Stomach smooth muscle (tissue), 2 donors: ENCODE measurements around the gene ARHGEF4.
"Not testable (repeated sequence)": the region's sequence is repeated elsewhere in the genome, so short reads cannot be mapped to it uniquely, and the experiment has no call there.

Experiments used
- H3K27ac ChIP-seq: one replicate; pipeline ENCODE4 v1.7.0; 2013; ENCODE audit warnings: mild to moderate bottlenecking, low read length, inconsistent platforms
- H3K27me3 ChIP-seq, 2 donors: one replicate each; pipeline ENCODE4 v1.7.0; 2013; ENCODE audit warnings: low read length in 2 of 2; ENCODE audit not compliant: insufficient read depth in 2 of 2, control insufficient read depth in 1 of 2
- H3K36me3 ChIP-seq, 2 donors: one replicate each; pipeline ENCODE4 v1.7.0; 2013; ENCODE audit warnings: low read length in 2 of 2; ENCODE audit not compliant: control insufficient read depth in 2 of 2, insufficient read depth in 2 of 2
- H3K4me1 ChIP-seq: one replicate; pipeline ENCODE4 v1.7.0; 2013; ENCODE audit warnings: low read length; ENCODE audit not compliant: control insufficient read depth, insufficient read depth
- H3K4me3 ChIP-seq, 2 donors: one replicate each; pipeline ENCODE4 v1.7.0; 2013; ENCODE audit warnings: low read length in 2 of 2
- H3K9ac ChIP-seq, 2 donors: one replicate each; pipeline ENCODE4 v1.7.0; 2013; ENCODE audit warnings: low read length in 2 of 2, mild to moderate bottlenecking in 1 of 2
- H3K9me3 ChIP-seq, 2 donors: one replicate each; pipeline ENCODE4 v1.7.0; 2013; ENCODE audit warnings: low read length in 2 of 2; ENCODE audit not compliant: control insufficient read depth in 2 of 2
- donor health status: healthy.
- donor health status: Pancreatic carcinoma.

ARHGEF4 gene

GRCh38 chr2:130986890-130987493 is 150.3 kb downstream of the ARHGEF4 start:
- Histone ChIP-seq H3K27ac (no peak overlapping the region), H3K9me3 (no peaks in the 10 kb centered on the region), H3K9ac (no peak overlapping the region), H3K36me3 (no peaks in the 10 kb centered on the region), H3K4me3 (no peak overlapping the region), H3K4me1 (no peaks in the 10 kb centered on the region), H3K27me3 (no peaks in the 10 kb centered on the region)

DNA sequence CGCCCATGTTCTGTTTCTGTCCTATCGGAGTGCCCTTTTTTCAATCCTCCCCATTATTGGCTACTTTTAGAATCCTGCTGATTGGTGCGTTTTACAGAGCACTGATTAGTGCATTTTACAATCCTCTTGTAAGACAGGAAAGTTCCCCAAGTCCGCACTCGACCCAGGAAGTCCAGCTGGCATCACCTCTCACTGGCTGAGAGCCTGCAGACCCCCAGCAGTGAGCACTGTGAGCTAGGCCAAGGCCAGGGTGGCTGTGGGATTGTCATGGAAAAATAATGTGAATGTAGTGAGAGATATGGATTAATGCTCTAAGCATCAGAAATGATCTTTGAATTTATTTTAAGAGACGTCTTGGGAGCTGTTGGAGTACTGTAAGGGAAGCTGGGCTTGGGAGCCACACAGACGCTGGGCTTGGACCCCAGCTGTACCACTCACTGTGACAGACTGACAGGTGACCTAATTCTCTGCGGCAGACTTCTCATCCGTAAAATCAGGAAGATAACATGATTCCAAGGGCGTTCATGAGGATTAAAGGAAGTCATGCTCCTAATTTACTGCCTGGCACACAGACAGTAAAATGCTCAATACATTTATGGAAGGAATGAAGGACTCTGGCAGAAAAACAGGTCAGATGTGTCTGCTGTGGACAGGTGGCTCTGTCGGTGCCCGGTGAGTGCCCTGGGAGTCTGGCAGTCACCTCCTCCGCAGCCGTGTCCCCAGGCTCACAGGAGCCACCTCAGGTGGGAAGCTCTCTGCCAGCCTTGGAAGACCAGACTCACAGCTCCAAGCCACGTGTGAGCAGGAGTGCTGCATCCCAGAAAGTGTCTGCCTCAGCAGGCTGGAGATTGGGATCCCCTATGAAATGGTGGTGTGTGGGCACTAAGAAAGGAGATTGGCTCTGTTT is 151.1 kb downstream of the ARHGEF4 start:
- H3K9ac ChIP-seq = no peak overlapping the region
- no peaks in the 10 kb centered on the region for H3K9me3 ChIP-seq
- no peak overlapping the region for H3K27ac ChIP-seq
- H3K36me3 ChIP-seq = no peaks in the 10 kb centered on the region
- no peak overlapping the region for H3K4me3 ChIP-seq
- no peaks in the 10 kb centered on the region for H3K27me3 ChIP-seq
- H3K4me1 ChIP-seq = no peaks in the 10 kb centered on the region

- not testable (repeated sequence) for H3K9me3 ChIP-seq, H3K4me3 ChIP-seq, H3K9ac ChIP-seq, H3K27me3 ChIP-seq, H3K27ac ChIP-seq, H3K36me3 ChIP-seq, H3K4me1 ChIP-seq
These were observed 154.7 kb downstream of the ARHGEF4 start for GRCh38 chr2:130991446-130991845.

DNA sequence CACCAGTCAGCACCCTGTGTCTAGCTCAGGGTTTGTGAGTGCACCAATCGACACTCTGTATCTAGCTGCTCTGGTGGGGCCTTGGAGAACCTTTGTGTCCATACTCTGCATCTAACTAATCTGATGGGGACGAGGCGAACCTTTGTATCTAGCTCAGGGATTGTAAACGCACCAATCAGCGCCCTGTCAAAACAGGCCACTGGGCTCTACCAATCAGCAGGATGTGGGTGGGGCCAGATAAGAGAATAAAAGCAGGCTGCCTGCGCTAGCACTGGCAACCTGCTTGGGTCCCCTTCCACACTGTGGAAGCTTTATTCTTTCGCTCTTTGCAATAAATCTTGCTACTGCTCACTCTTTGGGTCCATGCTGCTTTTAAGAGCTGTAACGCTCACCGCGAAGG is 155.3 kb downstream of the ARHGEF4 start:
- H3K4me3 ChIP-seq, H3K27me3 ChIP-seq, H3K9me3 ChIP-seq, H3K36me3 ChIP-seq, H3K9ac ChIP-seq, H3K4me1 ChIP-seq, H3K27ac ChIP-seq: not testable (repeated sequence)

GRCh38 chr2:130996691-130997090 is 160.0 kb downstream of the ARHGEF4 start:
- Histone ChIP-seq H3K4me1 (no peaks in the 10 kb centered on the region), H3K9ac (no peak overlapping the region), H3K27me3 (no peaks in the 10 kb centered on the region), H3K9me3 (no peaks in the 10 kb centered on the region), H3K4me3 (no peak overlapping the region), H3K27ac (no peak overlapping the region), H3K36me3 (no peaks in the 10 kb centered on the region)

DNA sequence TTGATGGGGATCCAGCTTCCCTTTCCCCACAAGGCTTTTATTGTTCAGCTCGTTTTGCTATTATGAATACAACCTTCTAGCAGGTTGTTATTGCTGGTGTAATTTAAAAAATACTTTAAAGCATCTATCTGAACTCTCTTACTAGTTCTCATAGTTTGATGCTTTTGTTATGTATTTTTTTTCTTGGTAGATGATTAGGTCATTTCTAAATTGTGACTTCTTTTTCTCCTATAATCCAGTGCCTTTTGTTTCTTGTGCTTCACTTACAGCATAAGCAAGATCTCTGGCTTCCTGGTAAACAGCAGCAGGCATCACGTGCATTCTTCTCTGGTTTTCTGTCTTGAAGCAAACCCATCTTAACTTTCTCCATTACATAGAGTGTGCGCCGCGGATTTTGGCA is 160.5 kb downstream of the ARHGEF4 start:
- Histone ChIP-seq H3K4me1 (no peaks in the 10 kb centered on the region), H3K9ac (no peak overlapping the region), H3K27me3 (no peaks in the 10 kb centered on the region), H3K9me3 (no peaks in the 10 kb centered on the region), H3K27ac (no peak overlapping the region), H3K36me3 (no peaks in the 10 kb centered on the region), H3K4me3 (no peak overlapping the region)

DNA sequence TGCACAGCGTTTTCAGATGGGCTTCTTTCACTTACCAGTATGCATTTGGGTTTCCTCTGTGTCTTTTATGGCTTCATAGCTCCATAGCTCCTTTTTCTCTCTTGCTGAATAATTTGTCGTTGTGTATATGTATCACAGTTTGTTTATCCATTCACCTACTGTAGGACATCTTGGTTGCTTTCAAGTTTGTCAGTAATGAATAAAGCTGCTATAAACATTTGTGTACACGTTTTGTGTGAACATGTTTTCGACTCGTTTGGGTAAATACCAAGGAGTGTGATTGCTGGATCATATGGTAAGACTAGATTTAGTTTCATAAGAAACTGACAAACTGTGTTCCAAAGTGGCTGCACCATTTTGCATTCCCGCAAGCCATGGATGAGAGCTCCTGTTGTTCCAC is 161.8 kb downstream of the ARHGEF4 start:
- Histone ChIP-seq H3K4me1 (no peaks in the 10 kb centered on the region), H3K4me3 (no peak overlapping the region), H3K27ac (no peak overlapping the region), H3K27me3 (no peaks in the 10 kb centered on the region), H3K9me3 (no peaks in the 10 kb centered on the region), H3K9ac (no peak overlapping the region), H3K36me3 (no peaks in the 10 kb centered on the region)

DNA sequence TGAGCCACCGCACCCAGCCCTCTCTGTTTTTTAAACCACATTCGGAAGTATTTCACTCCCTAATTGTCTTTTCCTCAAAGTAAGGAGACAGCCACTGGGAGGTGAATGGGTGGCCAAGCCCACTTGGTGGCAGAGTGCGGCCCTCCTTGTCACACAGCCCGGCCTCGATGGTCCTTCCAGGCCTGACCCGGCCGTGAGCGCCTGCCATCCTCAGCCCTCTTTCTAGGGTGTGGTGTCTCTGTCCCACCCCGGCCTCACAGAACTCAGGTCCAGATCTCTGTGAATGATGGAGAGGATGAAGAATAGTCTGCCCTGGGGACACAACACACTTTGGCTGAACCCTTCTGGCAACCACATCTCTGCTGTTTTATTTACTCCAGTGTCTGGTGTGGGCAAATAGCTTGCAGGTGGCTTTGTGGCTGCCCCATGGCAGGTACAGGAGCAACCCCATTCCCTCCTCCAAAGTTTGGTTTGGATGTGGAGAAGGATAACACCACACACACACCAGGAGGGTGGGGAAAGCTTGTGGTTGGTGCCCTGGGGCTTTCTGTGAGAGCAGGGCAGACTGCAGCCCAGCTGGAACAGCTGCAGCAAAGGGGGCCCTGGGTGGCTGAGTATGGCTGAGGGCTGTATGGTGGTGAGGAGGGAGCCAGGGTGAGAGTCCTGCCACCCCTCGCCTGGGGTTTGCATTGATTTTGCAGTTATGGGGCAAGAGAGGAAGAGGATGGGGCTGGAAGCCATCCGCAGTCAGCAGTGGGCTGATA is 167.9 kb downstream of the ARHGEF4 start:
- Histone ChIP-seq H3K27me3 (peaks cover 3 to 4% of the 10 kb centered on the region in 2 donors), H3K27ac (no peak overlapping the region), H3K4me1 (no peaks in the 10 kb centered on the region), H3K4me3 (no peak overlapping the region), H3K36me3 (no peaks in the 10 kb centered on the region), H3K9me3 (no peaks in the 10 kb centered on the region), H3K9ac (no peak overlapping the region)

- Histone ChIP-seq H3K27ac (no peak overlapping the region), H3K9me3 (no peaks in the 10 kb centered on the region), H3K9ac (no peak overlapping the region), H3K36me3 (no peaks in the 10 kb centered on the region), H3K27me3 (peaks cover 3 to 4% of the 10 kb centered on the region in 2 donors), H3K4me1 (no peaks in the 10 kb centered on the region), H3K4me3 (no peak overlapping the region)
These were observed 168.7 kb downstream of the ARHGEF4 start for GRCh38 chr2:131005216-131005935.

GRCh38 chr2:131006561-131006960 is 169.8 kb downstream of the ARHGEF4 start:
- Histone ChIP-seq H3K36me3 (no peaks in the 10 kb centered on the region), H3K9ac (no peak overlapping the region), H3K27me3 (peaks cover 3 to 4% of the 10 kb centered on the region in 2 donors), H3K27ac (no peak overlapping the region), H3K4me1 (no peaks in the 10 kb centered on the region), H3K9me3 (no peaks in the 10 kb centered on the region), H3K4me3 (no peak overlapping the region)
